GM12878 (cell line): ENCODE results near the gene ARHGAP15.

Experiments
- DPF2 ChIP-seq: fragments of 450-650 bp; IDR thresholded peaks from 2 replicates; pipeline ENCODE4 v1.6.1; 2017; ENCODE audit warnings: mild to moderate bottlenecking
- EZH2 ChIP-seq: IDR thresholded peaks from 2 replicates; pipeline ENCODE4 v1.6.1; 2012; ENCODE audit warnings: low read depth, mild to moderate bottlenecking, control low read depth, inconsistent platforms, low read length, borderline replicate concordance; ENCODE audit not compliant: control insufficient read depth
- MEF2A ChIP-seq: IDR thresholded peaks from 2 replicates; pipeline ENCODE4 v1.6.1; 2011; ENCODE audit warnings: low read depth, mild to moderate bottlenecking, low read length, moderate library complexity; ENCODE audit not compliant: insufficient read depth
- TF ChIP-seq, protein P1 (sequence below), 3 experiments: IDR thresholded peaks in 2 of 3; conservative IDR thresholded peaks in 1 of 3; 2 replicates each; pipeline ENCODE4 v1.5.1; 2011; ENCODE audit warnings: low read depth in 3 of 3, low read length in 3 of 3, mild to moderate bottlenecking in 3 of 3, control low read depth in 2 of 3, moderate library complexity in 2 of 3, inconsistent platforms in 1 of 3, mixed read lengths in 1 of 3; ENCODE audit not compliant: control insufficient read depth in 2 of 3, insufficient read depth in 1 of 3; ENCODE audit errors: extremely low read depth in 1 of 3

DNA sequence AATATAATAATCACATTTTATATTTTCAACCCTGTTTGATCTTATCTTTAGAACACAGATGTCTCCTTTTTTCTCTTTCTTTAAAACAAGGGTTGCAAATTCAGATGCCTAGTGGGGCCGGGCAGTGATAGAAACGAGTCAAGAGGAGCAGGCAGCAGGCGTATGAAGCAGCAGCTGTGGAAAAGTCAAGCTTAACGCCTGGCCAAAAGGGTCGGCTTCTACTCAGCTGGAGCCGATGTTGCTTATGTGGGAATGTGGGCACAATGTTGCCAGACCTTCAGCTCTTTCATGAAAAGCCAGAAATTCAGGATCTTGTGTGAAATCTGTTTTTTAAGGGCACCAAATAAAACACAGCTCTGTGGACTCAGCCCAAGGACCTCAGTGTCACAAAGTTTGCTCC lies 642.7 kb downstream of the ARHGAP15 start:
- TF ChIP-seq MEF2A (no peak), DPF2 (no peak), EZH2 (no peak)
- TF ChIP-seq, protein P1, sequence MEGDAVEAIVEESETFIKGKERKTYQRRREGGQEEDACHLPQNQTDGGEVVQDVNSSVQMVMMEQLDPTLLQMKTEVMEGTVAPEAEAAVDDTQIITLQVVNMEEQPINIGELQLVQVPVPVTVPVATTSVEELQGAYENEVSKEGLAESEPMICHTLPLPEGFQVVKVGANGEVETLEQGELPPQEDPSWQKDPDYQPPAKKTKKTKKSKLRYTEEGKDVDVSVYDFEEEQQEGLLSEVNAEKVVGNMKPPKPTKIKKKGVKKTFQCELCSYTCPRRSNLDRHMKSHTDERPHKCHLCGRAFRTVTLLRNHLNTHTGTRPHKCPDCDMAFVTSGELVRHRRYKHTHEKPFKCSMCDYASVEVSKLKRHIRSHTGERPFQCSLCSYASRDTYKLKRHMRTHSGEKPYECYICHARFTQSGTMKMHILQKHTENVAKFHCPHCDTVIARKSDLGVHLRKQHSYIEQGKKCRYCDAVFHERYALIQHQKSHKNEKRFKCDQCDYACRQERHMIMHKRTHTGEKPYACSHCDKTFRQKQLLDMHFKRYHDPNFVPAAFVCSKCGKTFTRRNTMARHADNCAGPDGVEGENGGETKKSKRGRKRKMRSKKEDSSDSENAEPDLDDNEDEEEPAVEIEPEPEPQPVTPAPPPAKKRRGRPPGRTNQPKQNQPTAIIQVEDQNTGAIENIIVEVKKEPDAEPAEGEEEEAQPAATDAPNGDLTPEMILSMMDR (IDR thresholded peaks at IDR 0.05 in 2 of 3, conservative IDR thresholded peaks at IDR 0.05 in 1 of 3; ENCODE audit: control insufficient read depth in 2 of 3, extremely low read depth in 1 of 3, insufficient read depth in 1 of 3, low read depth in 3 of 3, low read length in 3 of 3) = no peak
